ENCODE measurements around the gene SCMH1.

GRCh38 chr1:41272601-41273000 is 30.5 kb upstream of the SCMH1 start:
- TF ChIP-seq JUNB (IDR thresholded peaks at IDR 0.05) (no peak), MYC (IDR thresholded peaks at IDR 0.05; ENCODE audit: borderline replicate concordance, low read length) (no peak), USF2 (IDR thresholded peaks at IDR 0.05) (no peak), HOXA7 (CRISPR knock-in tag; IDR thresholded peaks at IDR 0.05) (no peak), CTCF (IDR thresholded peaks at IDR 0.05) (no peak)
